ENCODE measurements around the gene FABP3. TPM values are rescaled to one million over a fixed set of nuclear protein-coding genes. Genes with fewer than 3 reads are reported as not detected.

Gene FABP3
- total and polyA plus RNA-seq, 12 donors, result 23.8 to 233 (median 59.4) TPM

DNA sequence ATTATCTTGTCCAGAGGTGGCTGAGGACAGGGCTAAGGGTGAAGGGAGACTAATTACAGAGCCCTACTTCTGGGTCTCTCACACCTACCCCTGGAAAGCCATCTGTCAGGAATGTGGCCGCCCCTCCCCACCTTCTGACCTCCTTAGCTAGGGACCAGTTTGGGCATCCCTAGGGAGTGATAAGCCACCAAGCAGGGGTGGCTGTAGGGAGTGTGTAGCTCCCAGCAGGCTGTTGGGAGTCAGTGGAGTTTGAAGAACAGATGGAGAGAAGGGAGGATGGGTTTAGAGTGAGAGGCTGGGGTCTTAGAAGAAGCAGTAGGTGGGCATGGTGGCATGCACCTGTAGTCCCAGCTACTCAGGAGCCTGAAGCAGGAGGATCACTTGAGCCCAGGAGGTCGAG lies 39.3 kb upstream of the FABP3 start:
- no peak for DNase-seq
- no peaks in the 10 kb centered on the region for H3K36me3 ChIP-seq (replicated peaks in 1 of 2)
- peaks cover 5 to 14% of the 10 kb centered on the region in 2 donors for H3K4me1 ChIP-seq (replicated peaks in 1 of 2)
- intact Hi-C loops (cut with DNase I), result loop anchor here in 1 of 2 donors (5.0 kb wide), 1 partner anchor 220 kb away; no protein-coding TSS in a partner anchor
- no peak overlapping the region for H3K4me3 ChIP-seq
- WGBS, 4 donors, result 57 to 78% (median 70%) methylated on average over 2 of the region's 2 CpGs
- H3K9me3 ChIP-seq (replicated peaks in 1 of 3), result no peaks in the 10 kb centered on the region
- TF ChIP-seq, protein P1, sequence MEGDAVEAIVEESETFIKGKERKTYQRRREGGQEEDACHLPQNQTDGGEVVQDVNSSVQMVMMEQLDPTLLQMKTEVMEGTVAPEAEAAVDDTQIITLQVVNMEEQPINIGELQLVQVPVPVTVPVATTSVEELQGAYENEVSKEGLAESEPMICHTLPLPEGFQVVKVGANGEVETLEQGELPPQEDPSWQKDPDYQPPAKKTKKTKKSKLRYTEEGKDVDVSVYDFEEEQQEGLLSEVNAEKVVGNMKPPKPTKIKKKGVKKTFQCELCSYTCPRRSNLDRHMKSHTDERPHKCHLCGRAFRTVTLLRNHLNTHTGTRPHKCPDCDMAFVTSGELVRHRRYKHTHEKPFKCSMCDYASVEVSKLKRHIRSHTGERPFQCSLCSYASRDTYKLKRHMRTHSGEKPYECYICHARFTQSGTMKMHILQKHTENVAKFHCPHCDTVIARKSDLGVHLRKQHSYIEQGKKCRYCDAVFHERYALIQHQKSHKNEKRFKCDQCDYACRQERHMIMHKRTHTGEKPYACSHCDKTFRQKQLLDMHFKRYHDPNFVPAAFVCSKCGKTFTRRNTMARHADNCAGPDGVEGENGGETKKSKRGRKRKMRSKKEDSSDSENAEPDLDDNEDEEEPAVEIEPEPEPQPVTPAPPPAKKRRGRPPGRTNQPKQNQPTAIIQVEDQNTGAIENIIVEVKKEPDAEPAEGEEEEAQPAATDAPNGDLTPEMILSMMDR (IDR thresholded peaks at IDR 0.05), result no peak
- no peak for TF ChIP-seq POLR2A (IDR thresholded peaks at IDR 0.05)
- H3K27ac ChIP-seq, result no peak overlapping the region
- H3K27me3 ChIP-seq, result peaks cover 3% of the 10 kb centered on the region

DNA sequence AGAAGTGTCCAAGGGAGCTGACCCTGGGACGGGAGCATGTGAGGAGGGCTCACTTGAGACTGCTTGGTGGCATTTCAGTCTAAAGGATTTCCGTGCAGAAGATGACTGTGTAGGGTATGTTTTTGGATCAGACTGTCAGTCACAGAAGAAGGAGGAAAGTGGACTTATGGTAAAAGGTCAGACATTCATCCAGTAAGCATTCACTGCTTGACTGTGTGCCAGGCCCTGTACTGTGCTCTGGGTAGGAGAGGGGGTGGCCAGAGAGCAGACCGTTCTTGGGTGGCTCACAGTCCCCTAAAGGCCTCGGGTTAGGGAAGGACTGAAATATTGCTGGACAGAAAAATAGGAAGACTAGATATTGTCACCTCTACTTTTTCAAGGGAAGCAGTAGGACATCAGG lies 38.0 kb upstream of the FABP3 start:
- H3K9me3 ChIP-seq (replicated peaks in 1 of 3), result no peaks in the 10 kb centered on the region
- DNase-seq, result peak in 2 of 7 donors; percentile 29 to 42
- H3K4me1 ChIP-seq (replicated peaks in 1 of 2), result peaks cover 5 to 14% of the 10 kb centered on the region in 2 donors
- intact Hi-C loops (cut with DNase I), result loop anchor here in 1 of 2 donors (5.0 kb wide), 1 partner anchor 219 kb away; no protein-coding TSS in a partner anchor
- H3K27ac ChIP-seq, result peak overlapping the region in 2 of 5 donors; percentile 47
- no peaks in the 10 kb centered on the region for H3K36me3 ChIP-seq (replicated peaks in 1 of 2)
- no peak for TF ChIP-seq POLR2A (IDR thresholded peaks at IDR 0.05)
- TF ChIP-seq, protein P1 (IDR thresholded peaks at IDR 0.05), result no peak
- H3K27me3 ChIP-seq, result peaks cover 3% of the 10 kb centered on the region
- 43 to 66% (median 58%) methylated on average over 4 of the region's 4 CpGs for WGBS, 4 donors
- no peak overlapping the region for H3K4me3 ChIP-seq

DNA sequence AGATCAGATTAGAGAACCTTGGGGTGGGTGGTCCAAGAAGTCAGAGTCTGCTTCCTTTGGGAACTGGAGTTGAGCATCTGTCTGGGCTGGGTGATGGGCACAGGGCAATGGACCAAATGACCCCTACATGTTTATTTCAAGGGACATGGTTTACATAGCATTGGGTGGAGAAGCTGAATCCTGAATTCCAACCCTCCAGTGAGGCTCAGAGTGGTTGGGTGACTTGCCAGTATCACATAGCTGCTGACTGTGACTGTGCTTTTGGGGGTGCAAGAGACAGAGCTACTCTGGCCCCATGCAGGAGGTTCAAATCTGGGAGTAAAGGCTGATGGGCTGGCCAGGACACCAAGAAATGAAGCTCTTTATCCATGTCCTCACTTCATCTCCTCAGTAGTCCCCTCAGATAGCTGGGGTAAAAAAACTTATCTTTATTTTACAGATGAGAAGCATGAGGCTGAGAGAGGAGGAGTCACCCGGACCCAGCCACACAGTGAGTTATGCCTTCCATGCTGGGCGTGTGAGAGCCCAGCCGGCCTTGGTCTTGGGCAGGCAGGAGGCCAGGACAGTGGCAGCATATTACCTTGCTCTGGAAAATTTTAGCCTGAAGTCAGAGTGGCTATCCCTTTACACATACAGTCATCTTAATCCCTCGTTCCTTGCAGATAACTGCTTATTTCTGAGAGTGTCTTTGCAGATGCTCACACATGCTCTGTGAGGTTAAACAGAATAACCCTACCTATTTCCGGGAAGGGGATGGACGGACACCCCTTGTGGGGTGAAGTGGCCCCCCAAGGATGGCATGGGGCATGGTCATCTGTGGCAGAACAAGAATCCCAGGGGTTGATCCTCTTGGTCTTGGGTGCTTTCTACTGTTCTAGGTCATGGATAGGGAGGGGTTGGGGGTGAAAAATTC lies 37.3 kb upstream of the FABP3 start:
- H3K9me3 ChIP-seq (replicated peaks in 1 of 3), result no peaks in the 10 kb centered on the region
- peaks cover 3% of the 10 kb centered on the region for H3K27me3 ChIP-seq
- intact Hi-C loops (cut with DNase I), result loop anchor here in 1 of 2 donors (5.0 kb wide), 1 partner anchor 218 kb away; no protein-coding TSS in a partner anchor
- peak; percentile 63 to 90 (median 85) for DNase-seq
- H3K36me3 ChIP-seq (replicated peaks in 1 of 2), result no peaks in the 10 kb centered on the region
- H3K4me1 ChIP-seq (replicated peaks in 1 of 2), result peaks cover 5 to 14% of the 10 kb centered on the region in 2 donors
- no peak overlapping the region for H3K4me3 ChIP-seq
- 25 to 64% (median 49%) methylated on average over 6 of the region's 6 CpGs for WGBS, 4 donors
- H3K27ac ChIP-seq, result peak overlapping the region in 2 of 5 donors; percentile 47
- TF ChIP-seq, protein P1 (IDR thresholded peaks at IDR 0.05), result no peak
- no peak for TF ChIP-seq POLR2A (IDR thresholded peaks at IDR 0.05)

GRCh38 chr1:31408788-31409318 lies 36.0 kb upstream of the FABP3 start:
- TF ChIP-seq, protein P1 (IDR thresholded peaks at IDR 0.05), result no peak
- no peak for TF ChIP-seq POLR2A (IDR thresholded peaks at IDR 0.05)
- no peaks in the 10 kb centered on the region for H3K36me3 ChIP-seq (replicated peaks in 1 of 2)
- no peaks in the 10 kb centered on the region for H3K9me3 ChIP-seq (replicated peaks in 1 of 3)
- H3K27me3 ChIP-seq, result peaks cover 3% of the 10 kb centered on the region
- H3K4me3 ChIP-seq, result no peak overlapping the region
- no peak for DNase-seq
- no peak overlapping the region for H3K27ac ChIP-seq
- intact Hi-C loops (cut with DNase I), result no loop called here
- H3K4me1 ChIP-seq (replicated peaks in 1 of 2), result peaks cover 5 to 14% of the 10 kb centered on the region in 2 donors
- 81 to 90% (median 86%) methylated on average over 5 of the region's 5 CpGs for WGBS, 4 donors

Data from adrenal gland (tissue), 12 donors.